Stimulated activated CD4-positive, alpha-beta T cell treated with anti-CD3 and anti-CD28 coated beads, Interleukin-15, amount 100 ng/mL, for 1 hour (primary cell): ENCODE data around the gene ATP11C.
"Not testable (repeated sequence)": the region's sequence is repeated elsewhere in the genome, so short reads cannot be mapped to it uniquely, and the experiment has no call there.

Source experiments
- DNase-seq, 2 donors: peaks; one replicate each; pipeline ENCODE4 v3.0.0-alpha.2; 2020; ENCODE audit warnings: low read depth in 1 of 2, low spot score in 1 of 2

Gene ATP11C

DNA sequence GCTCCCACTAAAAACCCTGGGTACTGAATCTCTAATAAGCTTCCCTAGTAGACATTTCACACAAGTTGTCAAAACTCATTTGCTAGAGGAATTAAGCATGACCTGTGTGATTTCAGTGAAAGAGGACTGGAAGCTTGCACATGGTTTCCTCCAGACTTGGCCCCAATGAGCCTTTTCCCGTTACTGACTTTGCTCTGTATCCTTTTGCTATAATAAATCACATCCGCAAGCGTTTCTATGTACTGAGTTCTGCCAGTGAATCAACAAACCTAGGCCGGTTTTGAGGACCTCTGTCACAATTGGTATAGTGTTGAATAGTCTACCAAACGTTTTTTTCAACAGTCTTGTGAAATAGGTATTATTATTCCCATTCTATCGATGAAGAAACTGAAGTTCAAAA lies 8.2 kb downstream of the ATP11C start:
- no peak for DNase-seq

- DNase-seq: no peak
Measured at GRCh38 chrX:139924069-139924695, 8.7 kb downstream of the ATP11C start.

DNA sequence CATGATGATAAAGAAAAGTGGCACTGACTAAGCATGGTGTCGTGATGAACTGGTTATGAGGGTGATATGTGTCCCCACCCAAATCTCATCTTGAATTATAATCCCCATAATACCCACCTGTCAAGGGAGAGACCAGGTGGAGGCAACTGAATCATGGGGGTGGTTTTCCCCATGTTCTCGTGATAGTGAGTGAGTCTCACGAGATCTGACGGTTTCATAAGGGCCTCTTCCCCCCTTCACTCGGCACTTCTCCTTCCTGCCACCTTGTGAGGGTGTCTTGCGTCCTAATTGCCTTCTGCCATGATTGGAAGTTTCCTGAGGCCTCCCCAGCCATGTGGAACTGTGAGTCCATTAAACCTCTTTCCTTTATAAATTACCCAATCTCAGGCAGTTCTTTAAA lies 11.7 kb downstream of the ATP11C start:
- DNase-seq: not testable (repeated sequence)

GRCh38 chrX:139920316-139920715 lies 12.5 kb downstream of the ATP11C start:
- no peak for DNase-seq

- DNase-seq: no peak
Measured at GRCh38 chrX:139914421-139914820, 18.4 kb downstream of the ATP11C start.

DNA sequence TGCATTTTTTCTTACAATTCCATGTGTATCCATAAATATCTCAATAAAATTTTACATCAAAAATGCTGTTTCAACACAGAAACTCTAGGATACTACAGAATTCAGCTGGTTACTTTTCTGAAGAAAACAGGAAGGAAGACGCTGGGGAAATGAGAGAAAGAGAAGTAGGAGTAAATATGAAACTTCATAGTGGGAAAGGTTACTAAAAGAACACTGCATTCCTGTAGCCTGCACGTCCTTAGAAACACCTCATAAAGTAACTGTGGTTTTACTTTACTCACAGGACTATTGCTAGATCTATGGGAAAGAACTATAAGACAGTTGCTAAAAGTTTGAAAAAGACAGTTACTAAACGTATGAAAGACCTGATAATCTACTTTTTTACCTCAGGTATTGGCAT lies 23.1 kb downstream of the ATP11C start:
- DNase-seq: no peak

GRCh38 chrX:139907078-139907477 lies 25.8 kb downstream of the ATP11C start:
- no peak for DNase-seq

DNA sequence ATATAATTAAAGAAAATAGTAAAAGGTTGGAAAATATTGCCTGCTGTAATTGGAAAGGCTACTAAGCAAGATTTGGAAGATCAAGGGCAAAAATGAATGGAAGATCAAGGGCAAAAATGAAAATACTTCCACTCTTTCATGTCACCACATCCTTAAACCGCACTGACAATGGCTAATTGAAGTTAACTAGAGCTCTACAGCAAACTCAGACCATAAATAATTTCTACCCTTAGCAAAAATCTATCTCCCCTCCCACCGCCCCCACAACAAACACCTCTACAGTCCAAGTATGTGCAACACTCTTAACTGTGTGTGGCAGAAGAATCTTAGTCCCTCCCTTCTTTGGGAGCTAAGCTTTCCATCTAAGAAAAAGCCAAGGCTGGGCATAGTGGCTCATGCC lies 27.1 kb downstream of the ATP11C start:
- DNase-seq: no peak

GRCh38 chrX:139905051-139905450 lies 27.8 kb downstream of the ATP11C start:
- no peak for DNase-seq

DNA sequence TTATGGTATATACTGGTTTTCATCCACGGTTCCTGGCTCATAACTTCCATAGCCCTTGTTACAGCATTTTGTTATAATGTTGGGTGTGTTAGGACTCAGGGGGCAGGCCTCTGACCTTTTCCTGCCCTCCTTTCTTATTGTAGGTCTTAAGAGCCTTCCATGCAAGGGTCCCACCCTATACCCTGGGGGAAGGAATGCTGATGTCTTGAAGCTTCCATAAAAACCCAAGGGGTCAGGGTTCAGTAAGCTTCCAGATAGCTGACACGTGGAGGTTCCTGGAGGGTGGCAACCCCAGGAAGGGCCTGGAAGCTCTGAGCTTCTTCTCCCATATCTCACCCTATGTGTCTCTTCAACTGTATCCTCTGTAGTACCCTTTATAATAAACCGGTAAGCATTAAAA lies 29.6 kb downstream of the ATP11C start:
- DNase-seq: no peak

DNA sequence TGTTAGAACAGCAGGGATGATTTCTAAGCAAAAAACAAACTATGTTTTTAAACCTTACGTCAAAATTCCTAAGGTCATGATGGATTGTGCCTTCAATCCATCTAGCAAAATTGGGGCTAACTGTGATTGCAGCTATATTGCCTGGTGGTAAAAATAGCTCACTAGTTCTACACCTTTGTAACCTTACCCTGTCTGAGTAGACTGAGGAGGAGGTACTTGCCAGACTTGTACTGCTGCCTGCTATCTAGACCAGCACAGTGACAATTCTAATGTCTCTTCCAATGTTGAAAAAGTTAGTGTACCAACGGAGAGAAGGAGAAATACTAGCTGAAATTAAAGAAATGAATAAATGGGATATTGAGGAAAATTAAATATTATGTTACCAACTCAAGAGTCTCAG lies 30.3 kb downstream of the ATP11C start:
- no peak for DNase-seq

DNA sequence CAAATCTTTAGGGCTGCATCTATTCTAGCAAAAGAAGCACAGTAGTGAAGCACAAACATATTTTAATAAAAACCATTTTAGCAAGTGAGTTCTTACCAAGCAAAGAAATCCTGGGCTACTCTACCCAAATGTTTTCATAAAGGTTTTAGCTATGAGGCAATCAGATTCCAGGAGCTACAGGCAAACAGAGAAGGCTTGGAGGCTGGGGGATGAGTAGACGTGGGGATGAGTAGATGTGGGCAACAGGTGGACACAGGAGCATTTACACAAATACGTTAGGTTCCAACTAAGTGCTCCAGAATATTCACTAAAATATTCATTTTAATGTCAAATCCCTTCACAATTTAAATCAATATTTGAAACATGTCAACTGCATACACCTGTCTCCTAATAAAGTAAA lies 34.5 kb downstream of the ATP11C start:
- no peak for DNase-seq

GRCh38 chrX:139892512-139892911 lies 40.3 kb downstream of the ATP11C start:
- no peak for DNase-seq

DNA sequence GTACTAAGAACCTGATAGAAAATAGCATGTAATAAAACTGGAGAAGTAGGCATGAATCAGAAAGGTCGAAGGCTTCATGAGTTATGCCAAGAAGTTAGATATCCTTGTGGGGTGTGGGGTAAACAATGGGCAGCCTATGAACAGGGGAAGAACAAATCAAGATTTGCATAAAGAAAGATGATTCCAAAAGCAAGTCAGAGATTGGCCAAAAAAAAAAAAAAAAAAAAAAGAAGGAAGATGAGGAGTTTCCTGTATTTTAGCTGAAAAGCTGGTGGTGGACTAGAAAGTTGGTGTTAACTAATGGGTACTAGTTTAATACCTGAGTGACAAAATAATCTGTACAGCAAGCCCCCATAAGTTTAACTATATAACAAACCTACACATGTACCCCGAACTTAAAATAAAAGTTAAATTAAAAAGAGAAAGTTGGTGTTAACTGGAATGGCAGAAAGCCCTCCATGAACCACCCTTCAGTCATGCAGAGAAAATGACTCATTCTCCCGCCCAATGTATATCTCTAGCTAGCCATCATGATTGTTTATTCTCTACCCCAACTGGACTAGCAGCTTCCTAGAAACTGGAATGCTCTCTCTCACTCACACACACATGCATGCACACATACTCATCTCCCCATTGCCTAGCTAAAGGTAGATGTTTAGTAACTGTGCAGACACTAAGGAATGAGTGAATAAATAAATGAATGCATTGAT lies 41.7 kb downstream of the ATP11C start:
- DNase-seq: no peak

- DNase-seq: no peak
Measured at GRCh38 chrX:139889760-139890159, 43.1 kb downstream of the ATP11C start.

- DNase-seq: no peak
Measured at GRCh38 chrX:139883984-139884383, 48.9 kb downstream of the ATP11C start.

DNA sequence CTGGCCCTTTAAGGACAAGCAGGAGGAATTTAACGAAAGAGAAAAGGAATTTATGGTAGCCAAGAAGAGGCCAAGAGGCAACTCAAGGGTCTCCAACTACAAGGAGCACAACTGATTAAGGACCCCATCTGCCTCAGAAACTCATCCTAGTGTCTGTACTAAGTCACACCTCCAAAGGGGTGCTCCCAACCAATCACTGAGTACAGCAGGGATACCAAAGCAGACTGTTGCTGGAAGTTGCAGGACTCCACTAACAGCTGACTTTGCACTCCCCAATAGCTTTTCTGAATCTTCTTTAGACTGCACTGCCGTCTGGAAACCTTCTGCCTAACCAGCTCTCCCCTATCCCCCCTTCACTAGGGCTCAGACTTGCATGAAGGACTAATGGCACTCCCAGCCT lies 50.6 kb downstream of the ATP11C start:
- no peak for DNase-seq

DNA sequence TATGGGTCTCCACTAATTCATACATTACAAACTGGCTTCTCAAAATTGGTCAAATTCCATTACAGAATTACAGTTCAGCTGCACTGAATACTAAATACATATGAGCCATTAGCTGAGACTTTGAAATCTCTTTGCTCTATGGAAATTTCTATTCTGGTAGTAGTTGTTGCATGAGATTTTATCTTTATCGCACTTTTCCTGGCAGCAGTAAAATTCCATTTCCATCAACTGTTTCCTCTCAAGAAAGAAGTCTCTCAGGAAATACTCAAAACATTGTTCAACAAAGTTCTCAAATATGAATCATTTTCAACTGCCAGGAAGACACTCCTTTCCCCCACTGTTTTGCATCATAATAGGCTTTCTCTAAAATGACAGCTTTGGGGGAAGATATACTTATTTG lies 51.3 kb downstream of the ATP11C start:
- DNase-seq: no peak

DNA sequence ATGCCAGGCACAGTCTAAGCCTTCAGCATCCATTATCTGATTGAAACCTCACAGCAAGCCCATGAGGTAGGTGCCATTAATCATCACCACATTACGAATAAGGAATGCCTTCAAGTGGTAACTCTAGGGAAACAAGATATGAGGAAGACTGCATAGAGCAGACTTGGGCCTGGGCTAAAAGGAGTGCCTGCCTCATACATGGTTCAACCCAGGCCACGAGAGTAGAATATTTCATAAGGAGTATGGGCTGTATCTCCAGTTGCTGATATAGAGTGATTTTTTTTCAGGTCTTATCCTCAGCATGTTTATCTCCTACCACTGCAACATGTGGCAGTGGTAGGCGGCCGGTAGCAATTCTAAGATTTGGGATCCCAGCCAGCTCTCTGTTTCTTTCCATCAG lies 51.7 kb downstream of the ATP11C start:
- DNase-seq: no peak

DNA sequence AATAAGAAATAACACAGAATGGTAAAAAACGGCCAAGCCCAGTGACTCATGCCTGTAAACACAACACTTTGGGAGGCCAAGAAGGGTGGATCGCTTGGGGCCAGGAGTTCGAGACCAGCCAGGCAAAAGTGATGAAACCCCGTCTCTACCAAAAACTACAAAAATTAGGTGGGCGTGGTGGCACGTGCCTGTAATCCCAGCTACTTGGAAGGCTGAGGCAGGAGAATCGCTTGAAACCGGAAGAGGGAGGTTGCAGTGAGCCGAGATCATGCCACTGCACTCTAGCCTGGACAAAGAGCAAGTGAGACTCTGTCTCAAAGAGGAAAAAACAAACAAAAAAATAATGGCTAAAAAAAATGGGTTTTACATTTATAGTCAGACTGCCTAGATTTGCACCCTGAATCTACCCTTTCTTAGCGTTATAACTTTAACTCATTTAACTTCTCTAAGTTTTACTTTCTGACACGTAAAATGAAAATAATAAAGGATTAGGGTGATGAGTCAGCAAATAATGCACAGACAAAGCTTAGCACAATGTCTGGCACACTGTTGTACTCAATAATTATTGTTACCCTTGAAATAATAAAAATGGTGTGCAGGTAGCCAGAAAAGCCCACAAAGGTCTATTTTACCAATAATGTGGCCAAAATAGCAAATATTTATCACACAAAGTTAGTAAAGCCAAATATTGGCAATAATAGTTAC lies 55.0 kb downstream of the ATP11C start:
- DNase-seq: no peak

DNA sequence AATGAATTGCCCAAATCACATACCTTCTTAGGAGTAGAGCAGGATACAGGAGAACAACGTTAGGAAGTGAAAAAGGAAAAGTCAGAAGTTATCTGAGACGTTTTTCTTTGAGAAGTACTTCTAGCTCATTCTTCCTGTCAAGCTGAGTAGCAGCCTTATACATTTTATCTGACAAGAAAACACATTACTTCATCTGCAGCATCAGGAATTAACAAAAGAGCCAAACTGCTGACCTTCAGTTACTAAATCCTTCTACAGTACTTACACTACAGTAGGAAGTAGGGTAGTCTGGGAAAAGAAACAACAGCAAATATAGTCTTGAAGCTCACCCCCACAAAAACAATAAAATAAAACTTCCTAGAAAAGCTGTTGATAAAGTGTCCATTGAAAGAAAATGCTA lies 57.0 kb downstream of the ATP11C start:
- DNase-seq: no peak

GRCh38 chrX:139869796-139870195 lies 63.1 kb downstream of the ATP11C start:
- DNase-seq: no peak

DNA sequence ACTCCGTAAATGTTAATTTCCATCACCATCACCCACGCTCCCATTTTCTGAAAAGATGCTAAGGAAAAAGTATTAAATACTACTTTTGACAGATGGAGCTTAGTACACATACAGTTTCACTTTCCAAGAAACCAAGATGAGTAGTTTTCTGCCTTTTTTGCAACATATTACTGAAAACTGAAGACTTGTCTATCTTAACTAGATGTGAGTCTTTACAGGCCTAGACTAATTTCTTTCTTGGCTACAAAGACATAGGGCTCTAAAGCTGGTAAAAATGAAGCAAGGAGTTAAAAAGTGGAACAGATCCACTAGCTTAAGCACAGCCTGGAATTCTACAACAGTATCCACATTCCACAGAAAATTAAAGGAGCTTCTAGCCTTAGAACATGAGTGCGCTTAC lies 68.2 kb downstream of the ATP11C start:
- no peak for DNase-seq
